HG02798 (cell line): ENCODE data around the gene GABBR2.
"Not testable (repeated sequence)": the region's sequence is repeated elsewhere in the genome, so short reads cannot be mapped to it uniquely, and the experiment has no call there.

Experiments used
- ATAC-seq: cut with Tn5 transposase; IDR thresholded peaks from one replicate; pipeline ENCODE4 v1.9.1; 2021; ENCODE audit warnings: mild to moderate bottlenecking; ENCODE audit not compliant: unreplicated experiment, poor library complexity

The GABBR2 gene

GRCh38 chr9:98501819-98502218 lies 206.9 kb downstream of the GABBR2 start:
- no peak for ATAC-seq

GRCh38 chr9:98501259-98501658 lies 207.5 kb downstream of the GABBR2 start:
- ATAC-seq = not testable (repeated sequence)

GRCh38 chr9:98500337-98500919 lies 208.3 kb downstream of the GABBR2 start:
- no peak for ATAC-seq

GRCh38 chr9:98495530-98495929 lies 213.2 kb downstream of the GABBR2 start:
- no peak for ATAC-seq

GRCh38 chr9:98494852-98495251 lies 213.9 kb downstream of the GABBR2 start:
- no peak for ATAC-seq

- no peak for ATAC-seq
These were observed 216.9 kb downstream of the GABBR2 start for GRCh38 chr9:98491828-98492227.

- no peak for ATAC-seq
These were observed 217.5 kb downstream of the GABBR2 start for GRCh38 chr9:98491231-98491651.

- no peak for ATAC-seq
These were observed 220.0 kb downstream of the GABBR2 start for GRCh38 chr9:98488571-98489312.

- no peak for ATAC-seq
These were observed 223.0 kb downstream of the GABBR2 start for GRCh38 chr9:98485706-98486105.

GRCh38 chr9:98484162-98484561 lies 224.6 kb downstream of the GABBR2 start:
- ATAC-seq = no peak

- no peak for ATAC-seq
These were observed 226.5 kb downstream of the GABBR2 start for GRCh38 chr9:98482226-98482625.

- ATAC-seq = no peak
These were observed 227.1 kb downstream of the GABBR2 start for GRCh38 chr9:98481676-98482075.

GRCh38 chr9:98479967-98480847 lies 228.5 kb downstream of the GABBR2 start:
- ATAC-seq = no peak

- no peak for ATAC-seq
These were observed 229.3 kb downstream of the GABBR2 start for GRCh38 chr9:98479449-98479848.

GRCh38 chr9:98477884-98478283 lies 230.9 kb downstream of the GABBR2 start:
- no peak for ATAC-seq

GRCh38 chr9:98472216-98472615 lies 236.5 kb downstream of the GABBR2 start:
- no peak for ATAC-seq

- no peak for ATAC-seq
These were observed 237.6 kb downstream of the GABBR2 start for GRCh38 chr9:98471185-98471584.

- ATAC-seq = no peak
These were observed 240.0 kb downstream of the GABBR2 start for GRCh38 chr9:98468567-98469239.

GRCh38 chr9:98465799-98466198 lies 242.9 kb downstream of the GABBR2 start:
- ATAC-seq = no peak

GRCh38 chr9:98464156-98464690 lies 244.5 kb downstream of the GABBR2 start:
- ATAC-seq = not testable (repeated sequence)
